ENCODE data around the gene FRMPD4.

FRMPD4 gene

DNA sequence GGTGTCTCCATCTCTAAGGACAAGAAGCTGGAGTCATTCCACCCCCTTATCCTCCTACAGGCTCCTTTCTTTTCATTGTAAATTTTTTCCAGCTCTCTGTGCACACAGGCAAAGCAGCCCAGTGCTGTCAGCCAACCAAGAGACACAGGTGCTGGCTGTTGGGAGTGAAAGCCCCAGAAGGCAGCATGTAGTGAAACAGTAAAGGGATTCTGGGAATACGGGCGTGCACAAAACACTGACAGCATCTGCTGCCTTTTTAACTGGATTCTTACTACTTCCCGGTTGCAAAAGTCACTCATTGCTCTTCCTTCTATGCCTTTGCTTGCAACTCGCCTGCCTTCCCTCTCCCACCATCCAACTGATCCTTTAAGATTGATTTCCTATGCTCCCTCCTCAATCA is 444.4 kb downstream of the FRMPD4 start:
- H3K27ac ChIP-seq = no peak overlapping the region
- TF ChIP-seq, protein P1, sequence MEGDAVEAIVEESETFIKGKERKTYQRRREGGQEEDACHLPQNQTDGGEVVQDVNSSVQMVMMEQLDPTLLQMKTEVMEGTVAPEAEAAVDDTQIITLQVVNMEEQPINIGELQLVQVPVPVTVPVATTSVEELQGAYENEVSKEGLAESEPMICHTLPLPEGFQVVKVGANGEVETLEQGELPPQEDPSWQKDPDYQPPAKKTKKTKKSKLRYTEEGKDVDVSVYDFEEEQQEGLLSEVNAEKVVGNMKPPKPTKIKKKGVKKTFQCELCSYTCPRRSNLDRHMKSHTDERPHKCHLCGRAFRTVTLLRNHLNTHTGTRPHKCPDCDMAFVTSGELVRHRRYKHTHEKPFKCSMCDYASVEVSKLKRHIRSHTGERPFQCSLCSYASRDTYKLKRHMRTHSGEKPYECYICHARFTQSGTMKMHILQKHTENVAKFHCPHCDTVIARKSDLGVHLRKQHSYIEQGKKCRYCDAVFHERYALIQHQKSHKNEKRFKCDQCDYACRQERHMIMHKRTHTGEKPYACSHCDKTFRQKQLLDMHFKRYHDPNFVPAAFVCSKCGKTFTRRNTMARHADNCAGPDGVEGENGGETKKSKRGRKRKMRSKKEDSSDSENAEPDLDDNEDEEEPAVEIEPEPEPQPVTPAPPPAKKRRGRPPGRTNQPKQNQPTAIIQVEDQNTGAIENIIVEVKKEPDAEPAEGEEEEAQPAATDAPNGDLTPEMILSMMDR (conservative IDR thresholded peaks at IDR 0.05) = no peak
- no peak for TF ChIP-seq ZFX (IDR thresholded peaks at IDR 0.05)

DNA sequence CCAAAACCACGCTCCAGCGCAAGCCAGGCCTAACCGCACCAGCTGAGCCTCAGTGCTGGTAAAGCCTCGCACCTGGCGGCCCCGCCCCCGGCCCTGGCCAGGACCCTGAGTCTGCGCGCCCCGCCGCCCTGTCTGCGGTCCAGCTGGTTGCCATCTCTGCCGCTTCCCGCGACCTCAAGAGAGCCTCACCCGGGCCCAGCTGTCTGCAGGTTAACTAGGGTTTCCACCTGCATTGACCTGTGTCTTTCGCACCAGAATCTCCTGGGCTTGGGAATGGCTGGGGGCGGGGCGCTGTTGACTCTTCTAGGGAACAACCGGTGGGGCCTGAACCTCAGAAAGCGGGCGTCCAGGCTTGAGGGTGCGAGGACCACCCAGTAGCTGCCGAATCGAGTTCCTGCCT is 445.3 kb downstream of the FRMPD4 start:
- TF ChIP-seq ZFX (IDR thresholded peaks at IDR 0.05) = no peak
- TF ChIP-seq, protein P1 (conservative IDR thresholded peaks at IDR 0.05) = no peak
- H3K27ac ChIP-seq = no peak overlapping the region

DNA sequence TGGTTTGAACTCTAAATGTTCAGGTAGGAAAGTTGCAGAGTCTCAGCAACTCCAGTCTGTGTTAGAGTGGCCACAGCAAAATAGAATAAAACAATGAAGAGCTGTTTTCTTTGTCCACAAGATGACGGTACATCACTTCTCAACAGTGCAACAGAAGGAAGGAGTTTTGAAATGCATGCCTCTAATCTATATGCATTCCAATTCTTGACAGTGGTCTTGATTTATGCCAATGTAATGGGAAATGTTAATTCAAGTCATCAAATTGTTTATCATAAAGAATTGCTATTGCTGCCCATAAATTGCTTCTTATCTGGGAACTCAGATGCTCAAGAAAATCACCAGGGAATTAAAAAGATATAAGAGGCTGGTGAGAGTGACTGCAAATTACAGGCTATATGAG is 457.4 kb downstream of the FRMPD4 start:
- TF ChIP-seq, protein P1 (conservative IDR thresholded peaks at IDR 0.05) = no peak
- no peak for TF ChIP-seq ZFX (IDR thresholded peaks at IDR 0.05)
- H3K27ac ChIP-seq = no peak overlapping the region

DNA sequence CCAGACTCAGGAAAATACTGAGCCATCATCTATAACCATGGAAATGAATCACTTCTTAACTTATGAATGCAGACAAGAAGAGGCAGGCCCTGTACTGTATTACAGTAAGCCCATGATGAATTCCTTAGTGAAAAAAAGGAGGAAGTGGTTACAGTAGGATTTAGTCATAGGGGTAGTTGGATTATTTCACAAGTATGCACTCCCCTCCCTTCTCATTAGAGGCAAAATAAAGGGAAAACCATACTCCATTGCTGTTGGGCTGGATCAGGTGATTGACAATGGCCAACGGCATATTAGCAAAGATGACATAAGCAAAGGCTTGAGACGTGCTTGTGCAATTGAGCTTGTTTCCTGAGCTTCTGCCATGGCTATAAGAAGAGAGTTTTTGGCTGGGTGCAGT is 471.8 kb downstream of the FRMPD4 start:
- no peak for TF ChIP-seq ZFX (IDR thresholded peaks at IDR 0.05)
- TF ChIP-seq, protein P1 (conservative IDR thresholded peaks at IDR 0.05) = no peak
- no peak overlapping the region for H3K27ac ChIP-seq

DNA sequence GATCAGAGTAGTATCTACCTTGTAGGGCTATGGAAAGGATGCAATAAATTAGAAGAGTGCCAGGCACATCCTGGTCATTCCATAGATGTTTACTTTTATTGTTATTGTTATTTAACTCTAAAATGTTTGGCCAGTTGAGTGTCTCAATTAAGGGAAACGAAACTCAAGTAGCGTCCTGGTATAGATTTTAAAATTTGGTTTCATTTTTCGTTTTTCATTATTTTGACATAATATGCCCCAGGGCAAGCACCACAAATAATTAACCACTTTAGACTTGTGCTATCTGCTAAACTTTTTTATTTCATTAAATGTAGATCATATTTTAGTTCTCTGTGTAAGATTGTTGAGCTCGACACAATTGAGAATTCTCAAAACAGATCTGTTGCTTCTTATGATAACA is 473.2 kb downstream of the FRMPD4 start:
- no peak for TF ChIP-seq ZFX (IDR thresholded peaks at IDR 0.05)
- TF ChIP-seq, protein P1 (conservative IDR thresholded peaks at IDR 0.05) = no peak
- no peak overlapping the region for H3K27ac ChIP-seq

DNA sequence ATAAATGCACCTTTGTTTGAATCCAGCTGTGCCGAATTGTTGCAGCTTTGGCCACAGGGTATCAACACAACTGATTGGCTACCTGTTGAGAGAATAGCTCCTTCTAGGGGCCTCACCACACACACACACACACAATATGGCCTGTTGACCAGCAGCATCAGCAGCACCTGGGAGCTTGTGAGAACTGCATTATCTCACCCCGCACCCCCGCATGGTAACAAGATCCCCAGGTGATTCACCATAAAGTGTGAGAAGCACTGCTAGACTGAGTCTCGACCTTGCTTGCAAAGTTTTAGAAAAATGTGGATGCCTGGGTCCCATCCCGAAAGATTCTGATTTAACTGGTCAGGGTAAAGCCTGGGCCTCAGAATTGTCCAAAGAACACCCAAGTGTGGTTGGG is 476.0 kb downstream of the FRMPD4 start:
- TF ChIP-seq, protein P1 (conservative IDR thresholded peaks at IDR 0.05) = no peak
- TF ChIP-seq ZFX (IDR thresholded peaks at IDR 0.05) = no peak
- H3K27ac ChIP-seq = no peak overlapping the region

DNA sequence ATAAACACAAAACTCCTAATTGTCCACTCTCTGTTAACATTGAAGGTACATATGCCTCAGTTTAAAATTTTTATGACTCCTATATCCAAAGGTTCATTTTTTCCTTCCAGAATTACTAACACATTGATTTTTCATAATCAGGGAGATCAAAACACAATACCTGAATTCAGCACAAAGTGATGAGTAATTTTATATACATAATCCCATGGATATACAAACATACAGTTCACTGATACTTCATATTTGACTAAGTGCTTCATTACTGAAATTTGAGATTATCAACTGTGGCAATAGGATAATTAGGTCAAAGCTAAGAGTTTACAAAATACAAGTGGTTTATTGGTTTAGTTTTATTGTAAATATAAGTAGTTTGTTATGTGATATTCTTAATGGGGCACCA is 476.8 kb downstream of the FRMPD4 start:
- TF ChIP-seq ZFX (IDR thresholded peaks at IDR 0.05) = no peak
- TF ChIP-seq, protein P1 (conservative IDR thresholded peaks at IDR 0.05) = no peak
- no peak overlapping the region for H3K27ac ChIP-seq
